Mucosa of descending colon (tissue), 3 donors: ENCODE results near the gene ALPP. TPM values are rescaled to one million over a fixed set of nuclear protein-coding genes. Genes with fewer than 3 reads are reported as not detected.
A peak's percentile ranks its signal among the peaks of the same experiment; 100 is the strongest.
"Not testable (repeated sequence)": the region's sequence is repeated elsewhere in the genome, so short reads cannot be mapped to it uniquely, and the experiment has no call there.

Source experiments
- ATAC-seq: fragments of 200-7000 bp; cut with Tn5 transposase; one replicate; pipeline ENCODE4 v1.9.1; 2020; ENCODE audit warnings: mild to moderate bottlenecking, moderate library complexity
- DNase-seq, 3 donors: peaks; one replicate each; pipeline ENCODE4 v3.0.0-alpha.2; 2020
- H3K36me3 ChIP-seq: fragments of 200-600 bp; one replicate; pipeline ENCODE4 v1.8.0; 2021; ENCODE audit warnings: low read depth, mild to moderate bottlenecking
- H3K4me1 ChIP-seq: fragments of 200-600 bp; one replicate; pipeline ENCODE4 v1.8.0; 2021; ENCODE audit warnings: low read depth, mild to moderate bottlenecking
- H3K4me3 ChIP-seq: fragments of 200-600 bp; one replicate; pipeline ENCODE4 v1.8.0; 2021; ENCODE audit warnings: mild to moderate bottlenecking
- H3K9me3 ChIP-seq: fragments of 200-600 bp; one replicate; pipeline ENCODE4 v1.8.0; 2021; ENCODE audit warnings: mild to moderate bottlenecking
- CTCF ChIP-seq: fragments of 200-600 bp; IDR thresholded peaks from one replicate; pipeline ENCODE4 v1.8.0; 2022; ENCODE audit warnings: antibody characterized with exemption, mild to moderate bottlenecking
- intact Hi-C, 2 donors: fragments of 100-400 bp; cut with DNase I in 1 of 2; cut with micrococcal nuclease in 1 of 2; formaldehyde crosslinking; loops; one replicate each; pipeline versions ENCODE4 v1.11.0 to v1.11.1; 2022; cut with DNase I, micrococcal nuclease
- total RNA-seq, 3 donors: library from RNA; stranded (reverse); fragmentation: NEBNext Ultra II Directional in 2 of 3; extraction: Animal tissue kit (Norgen Biotek cat#: 25700) in 2 of 3; gene quantifications; one replicate each; pipeline versions ENCODE4 v1.2.1 to v1.2.4, GENCODE V29; 2021 to 2023
- donor health status: DM: no; HTN: no; CAD: no; lungs with moderate emphysema.
- donor health status: DM: no; HTN: no; CAD: no.
- donor health status: DM: no; HTN: yes; CAD: no.

ALPP gene
- total RNA-seq, 3 donors from 2014 or later = 1.2 TPM; not detected in 2

DNA sequence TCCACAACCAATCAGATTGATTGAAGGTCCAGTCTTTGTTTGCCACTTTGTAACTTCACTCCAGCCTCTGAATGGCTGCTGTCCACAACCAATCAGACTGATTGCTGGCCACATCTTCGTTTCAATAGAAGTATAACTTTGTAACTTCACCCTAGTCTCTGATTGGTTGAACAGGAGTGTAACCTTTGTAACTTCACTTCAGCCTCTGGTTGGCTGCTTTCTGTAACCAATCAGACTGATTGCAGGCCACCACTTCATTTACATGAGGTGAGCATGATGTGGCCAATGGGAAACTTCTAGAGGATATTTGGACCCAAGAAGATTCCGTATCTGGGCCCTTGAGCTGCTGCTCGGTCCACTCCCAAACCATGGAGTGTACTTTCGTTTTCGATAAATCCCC lies 16.9 kb upstream of the ALPP start:
- no peaks in the 10 kb centered on the region for H3K36me3 ChIP-seq
- DNase-seq (no peak), ATAC-seq (no peak)
- no peak overlapping the region for H3K4me3 ChIP-seq
- H3K4me1 ChIP-seq = no peaks in the 10 kb centered on the region
- no peaks in the 10 kb centered on the region for H3K9me3 ChIP-seq
- intact Hi-C loops = no loop called here
- TF ChIP-seq CTCF = no peak

DNA sequence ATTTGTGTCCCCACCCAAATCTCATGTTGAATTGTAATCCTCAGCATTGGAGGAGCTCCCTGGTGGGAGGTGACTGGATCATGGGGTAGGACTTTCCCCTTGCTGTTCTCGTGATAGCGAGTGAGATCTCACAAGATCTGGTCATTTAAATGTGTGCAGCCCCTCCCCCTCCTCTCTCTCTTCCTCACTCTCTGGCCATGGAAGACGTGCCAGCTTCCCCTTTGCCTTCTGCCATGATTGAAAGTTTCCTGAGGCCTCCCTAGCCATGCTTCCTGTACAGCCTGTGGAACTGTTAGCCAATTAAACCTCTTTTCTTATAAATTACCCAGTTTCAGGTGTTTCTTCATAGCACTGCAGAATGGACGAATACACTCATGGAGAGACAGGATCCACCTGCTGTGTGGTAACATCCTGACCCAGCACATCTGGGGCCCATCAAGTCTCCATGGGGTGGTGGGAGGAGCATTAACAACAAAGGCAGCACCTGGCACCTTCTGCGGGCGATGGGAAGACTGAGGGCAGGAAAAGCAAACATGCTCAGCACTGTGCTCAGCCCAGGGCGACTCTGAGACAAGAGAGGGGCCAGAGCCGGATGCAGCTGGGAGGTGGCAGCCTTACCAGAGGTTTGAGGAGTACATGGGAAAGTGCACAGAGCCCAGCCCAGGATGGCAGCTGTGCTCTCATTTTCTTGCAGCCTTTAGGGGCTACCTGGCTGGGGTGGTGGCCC lies 16.2 kb upstream of the ALPP start:
- Histone ChIP-seq H3K4me3 (no peak overlapping the region), H3K9me3 (no peaks in the 10 kb centered on the region), H3K4me1 (no peaks in the 10 kb centered on the region), H3K36me3 (no peaks in the 10 kb centered on the region)
- intact Hi-C loops = no loop called here
- TF ChIP-seq CTCF = no peak
- DNase-seq (peak in 1 of 3 donors; percentile 8), ATAC-seq (no peak)

DNA sequence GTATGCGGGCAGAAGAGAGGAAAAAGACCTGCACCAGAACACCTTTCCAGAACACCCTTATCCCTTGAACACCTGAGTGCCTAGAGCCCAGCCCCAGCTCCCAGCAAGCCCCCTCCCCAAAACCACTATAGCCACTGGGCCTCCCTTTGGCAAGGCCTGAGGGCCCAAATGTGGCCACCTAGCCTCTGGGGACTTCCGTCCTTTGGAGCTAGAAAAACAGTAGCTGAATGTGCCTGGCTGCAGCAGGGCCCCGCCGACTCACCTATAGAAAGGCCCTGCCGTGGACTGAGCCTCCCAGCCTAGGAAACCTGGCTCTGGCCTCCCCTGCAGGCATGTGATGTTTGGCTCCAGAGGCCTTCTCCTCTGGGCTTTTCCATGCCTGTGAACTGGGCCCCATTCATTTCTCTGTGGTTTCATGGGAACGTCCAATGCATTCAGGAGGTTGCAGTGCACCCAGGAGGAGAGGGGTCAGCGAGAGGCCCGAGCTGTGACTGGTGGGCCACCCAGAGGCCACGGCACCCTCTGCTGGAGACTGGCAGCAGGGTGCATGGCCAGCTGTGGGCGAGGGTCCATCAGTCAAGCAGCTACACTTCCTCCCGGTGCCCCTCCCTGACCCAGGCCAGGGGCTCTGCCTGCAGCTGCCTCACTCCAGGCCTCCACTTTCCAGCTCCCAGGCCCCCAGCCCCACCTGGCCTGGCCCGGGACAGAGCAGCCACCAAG lies 15.3 kb upstream of the ALPP start:
- H3K36me3 ChIP-seq, H3K4me1 ChIP-seq, ATAC-seq, H3K9me3 ChIP-seq, H3K4me3 ChIP-seq, intact Hi-C loops: not testable (repeated sequence)
- DNase-seq = peak in 1 of 3 donors; percentile 7

GRCh38 chr2:232363784-232364615 lies 14.6 kb upstream of the ALPP start:
- Histone ChIP-seq H3K36me3 (no peaks in the 10 kb centered on the region), H3K4me1 (no peaks in the 10 kb centered on the region), H3K9me3 (no peaks in the 10 kb centered on the region), H3K4me3 (no peak overlapping the region)
- TF ChIP-seq CTCF = no peak
- peak in 1 of 3 donors; percentile 4 for DNase-seq
- intact Hi-C loops = no loop called here
- peak; percentile 20 for ATAC-seq

DNA sequence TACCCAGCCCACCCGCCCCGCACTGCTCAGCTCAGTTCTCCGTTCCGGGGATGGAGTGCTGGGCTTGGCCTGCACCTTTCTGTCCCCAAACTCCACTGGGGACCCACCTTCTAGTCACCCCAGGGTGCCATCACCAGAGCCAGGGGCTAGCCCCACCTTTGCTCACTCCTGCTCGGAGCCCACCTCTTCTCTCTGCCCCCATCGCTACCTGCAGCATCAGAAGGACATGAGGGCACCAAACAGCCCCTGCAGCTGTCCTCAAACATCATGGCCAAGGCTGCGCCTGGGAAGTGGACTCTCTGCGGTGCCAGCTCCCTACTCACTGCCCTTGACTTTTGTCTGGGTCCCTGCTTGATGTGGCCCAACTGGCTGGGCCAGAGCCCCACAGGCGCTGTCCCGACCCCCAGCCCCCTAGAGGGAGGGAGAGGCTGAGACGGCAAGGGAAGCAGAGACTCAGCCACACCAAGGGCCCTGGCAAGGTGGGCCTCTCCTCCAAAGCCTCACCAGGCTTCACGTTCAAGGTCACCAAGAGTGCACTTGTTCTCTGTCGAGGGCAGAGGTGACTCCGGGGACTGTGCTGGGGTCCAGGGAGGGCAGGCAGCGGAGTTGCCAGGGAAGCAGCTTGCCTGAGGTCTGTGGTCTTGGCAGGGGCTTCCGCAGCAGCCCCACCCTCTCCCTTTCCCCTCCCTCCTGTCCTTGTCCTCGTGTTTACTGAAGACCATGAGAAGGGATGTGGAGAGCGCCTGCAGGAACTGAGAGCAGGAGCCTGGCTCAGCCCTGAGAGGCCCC lies 13.6 kb upstream of the ALPP start:
- H3K4me3 ChIP-seq, H3K9me3 ChIP-seq, intact Hi-C loops, H3K36me3 ChIP-seq, ATAC-seq, H3K4me1 ChIP-seq: not testable (repeated sequence)
- peak in 1 of 3 donors; percentile 10 for DNase-seq

DNA sequence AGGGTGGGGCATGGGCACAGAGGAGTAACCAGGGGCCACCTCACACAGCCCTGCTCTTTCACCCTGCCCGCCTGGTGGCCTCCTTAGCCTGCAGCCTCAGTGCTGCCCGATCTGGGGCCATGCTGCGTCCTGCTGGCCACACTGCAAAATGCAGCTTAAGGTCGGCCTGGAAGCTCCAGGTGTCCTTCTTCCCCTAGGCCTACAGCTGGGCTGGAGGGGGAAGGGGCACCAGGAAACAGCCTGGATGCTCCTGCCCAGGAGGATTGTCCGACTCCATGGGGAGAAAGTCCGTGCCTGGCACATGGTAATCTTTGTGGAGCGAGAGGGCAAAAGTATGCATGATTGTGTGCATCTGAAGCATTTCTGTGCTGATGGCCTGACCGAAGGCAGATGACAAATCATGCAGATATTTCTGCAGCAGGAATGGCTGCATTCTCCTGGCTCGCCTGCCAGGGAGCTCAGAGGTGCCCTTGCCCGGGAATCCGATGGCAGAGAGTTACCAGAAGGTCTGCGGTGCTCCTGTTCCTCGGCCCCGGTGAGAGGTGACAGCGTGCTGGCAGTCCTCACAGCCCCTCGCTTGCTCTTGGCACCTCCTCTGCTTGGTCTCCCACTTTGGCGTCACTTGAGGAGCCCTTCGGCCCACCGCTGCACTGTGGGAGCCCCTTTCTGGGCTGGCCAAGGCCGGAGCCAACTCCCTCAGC lies 12.8 kb upstream of the ALPP start:
- H3K4me1 ChIP-seq = no peaks in the 10 kb centered on the region
- peak in 2 of 3 donors; percentile 35 to 58 for DNase-seq
- no peaks in the 10 kb centered on the region for H3K9me3 ChIP-seq
- no peak overlapping the region for H3K4me3 ChIP-seq
- TF ChIP-seq CTCF = no peak
- intact Hi-C loops = no loop called here
- ATAC-seq = peak; percentile 85
- no peaks in the 10 kb centered on the region for H3K36me3 ChIP-seq

- H3K36me3 ChIP-seq, H3K4me3 ChIP-seq, intact Hi-C loops, DNase-seq, H3K4me1 ChIP-seq, H3K9me3 ChIP-seq, ATAC-seq: not testable (repeated sequence)
Observed at GRCh38 chr2:232366461-232366860, 12.1 kb upstream of the ALPP start.
